GM19463 (cell line): ENCODE results near the gene ELP1.
"Not testable (repeated sequence)": the region's sequence is repeated elsewhere in the genome, so short reads cannot be mapped to it uniquely, and the experiment has no call there.

ENCODE experiments used
- ATAC-seq: cut with Tn5 transposase; IDR thresholded peaks from one replicate; pipeline ENCODE4 v1.9.1; 2021; ENCODE audit warnings: mild to moderate bottlenecking, moderate library complexity; ENCODE audit not compliant: unreplicated experiment

Gene ELP1

DNA sequence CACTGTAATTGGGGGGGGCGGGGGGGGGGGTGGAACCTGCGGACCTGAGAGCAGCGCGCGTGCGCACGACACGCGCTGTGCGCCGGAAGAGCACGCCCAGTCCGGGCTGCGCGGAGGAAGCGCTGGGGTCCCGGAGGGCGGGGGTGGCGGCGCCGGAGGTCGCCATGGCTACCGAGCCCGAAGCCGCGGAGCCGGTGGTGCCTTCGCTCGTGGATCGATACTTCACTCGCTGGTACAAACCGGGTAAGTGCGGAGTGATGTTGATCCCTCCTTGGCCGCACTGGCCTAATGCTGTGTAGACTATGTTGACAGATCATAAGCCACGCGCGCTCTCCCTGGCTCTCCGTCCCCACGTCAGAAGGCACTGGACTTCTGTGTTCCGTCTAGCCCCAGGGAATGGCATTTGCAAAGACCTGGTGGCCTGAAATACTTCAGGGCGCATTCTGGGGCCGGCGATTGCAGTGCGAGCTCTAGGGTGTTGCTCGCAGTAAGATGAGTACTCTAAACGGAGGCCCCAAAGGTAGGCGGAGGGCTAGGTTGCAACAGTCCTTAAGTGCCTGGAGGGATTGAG is 484 bp upstream of the ELP1 start, which contains the start of gene ABITRAM:
Gene ABITRAM, plus strand, starts transcription at position 78 of the 571 bp plus-strand sequence. Its CDS starts 87 bp downstream, at position 165.
- peak; percentile 78 for ATAC-seq

DNA sequence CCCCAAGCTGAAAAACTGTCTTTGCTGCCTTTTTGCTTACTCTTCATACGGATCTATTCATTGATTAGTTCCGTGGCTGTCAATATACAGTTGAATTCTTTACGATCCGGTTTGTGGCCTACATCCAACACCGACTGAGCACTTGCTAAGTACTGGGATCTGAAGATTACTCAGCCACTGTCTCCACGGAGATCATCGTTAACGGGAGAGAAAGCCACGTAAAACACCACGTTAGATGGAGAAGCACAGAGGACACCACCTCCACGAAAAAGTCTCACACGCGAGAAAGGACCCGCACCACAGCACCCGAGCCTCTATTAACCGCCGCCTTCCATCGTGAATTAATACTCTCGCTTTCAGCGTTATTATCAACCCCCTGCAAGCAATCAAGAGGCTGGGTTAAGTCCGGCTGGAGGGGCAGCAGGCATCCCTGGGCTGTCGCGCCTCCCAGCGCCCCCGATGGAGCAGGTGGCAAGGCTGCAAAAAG is 650 bp downstream of the ELP1 start:
- no peak for ATAC-seq

GRCh38 chr9:108928386-108928785 is 5.5 kb downstream of the ELP1 start:
- no peak for ATAC-seq

GRCh38 chr9:108924466-108924865 is 9.5 kb downstream of the ELP1 start:
- ATAC-seq: no peak

GRCh38 chr9:108921200-108921599 is 12.7 kb downstream of the ELP1 start:
- ATAC-seq: no peak

DNA sequence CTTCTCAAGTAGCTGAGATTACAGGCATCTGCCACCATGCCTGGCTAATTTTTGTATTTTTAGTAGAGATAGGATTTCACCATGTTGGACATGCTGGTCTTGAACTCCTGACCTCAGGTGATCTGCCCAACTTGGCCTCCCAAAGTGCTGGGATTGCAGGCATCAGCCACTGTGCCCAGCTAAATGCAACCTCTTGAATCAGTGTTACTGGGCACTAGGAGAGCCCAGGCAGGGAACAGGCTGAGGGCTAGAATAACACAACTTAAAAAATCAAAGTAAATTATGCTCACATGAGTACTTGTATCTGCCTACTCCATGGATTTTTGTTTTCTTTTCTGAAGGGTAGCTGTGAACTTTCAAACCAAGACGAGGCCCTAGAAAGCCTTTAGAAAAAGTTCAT is 13.5 kb downstream of the ELP1 start:
- not testable (repeated sequence) for ATAC-seq

DNA sequence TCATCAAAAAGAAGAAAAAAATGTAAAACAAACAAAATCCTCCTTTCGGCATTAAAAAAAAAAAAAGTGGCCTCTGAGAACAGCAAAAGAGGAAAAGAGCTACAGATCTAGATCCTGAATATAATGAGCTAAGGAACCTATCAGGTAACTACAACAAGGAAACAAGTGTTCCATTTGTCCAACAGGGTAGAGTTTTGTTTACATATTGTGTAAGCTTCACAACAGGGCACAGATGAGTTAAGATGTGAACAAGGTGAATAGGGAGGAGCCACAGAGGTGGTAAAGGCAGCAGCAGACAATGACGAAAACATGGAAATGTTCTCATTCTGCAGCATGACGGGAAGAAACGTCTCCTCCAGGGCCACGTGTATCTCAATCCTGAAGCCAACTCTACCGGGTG is 14.4 kb downstream of the ELP1 start:
- no peak for ATAC-seq

GRCh38 chr9:108913391-108913790 is 20.5 kb downstream of the ELP1 start:
- no peak for ATAC-seq

- no peak for ATAC-seq
Measured at GRCh38 chr9:108911820-108912219, 22.1 kb downstream of the ELP1 start.

- ATAC-seq: no peak
Measured at GRCh38 chr9:108910914-108911313, 23.0 kb downstream of the ELP1 start.

DNA sequence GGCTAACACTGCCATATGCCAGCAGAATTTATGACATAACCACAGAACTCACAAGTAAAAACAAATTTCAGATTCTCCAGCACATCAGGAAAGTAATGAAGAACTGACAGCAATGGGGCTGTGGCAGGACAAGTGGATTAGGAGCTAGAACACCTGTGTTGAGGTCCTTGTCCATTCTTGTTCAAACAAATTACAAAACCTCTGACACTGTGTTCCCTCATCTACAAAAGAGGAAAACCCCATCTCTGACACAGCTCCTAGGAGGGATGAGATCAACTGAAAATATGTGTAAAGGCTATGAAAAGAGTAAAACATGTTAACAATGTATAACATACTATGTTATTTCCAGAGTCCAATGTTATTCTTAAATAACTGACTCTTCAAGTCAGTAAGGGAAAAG is 23.5 kb downstream of the ELP1 start:
- ATAC-seq: no peak

- no peak for ATAC-seq
Measured at GRCh38 chr9:108905494-108905893, 28.4 kb downstream of the ELP1 start.

GRCh38 chr9:108904161-108904560 is 29.8 kb downstream of the ELP1 start:
- ATAC-seq: no peak

GRCh38 chr9:108903420-108904103 is 30.4 kb downstream of the ELP1 start:
- ATAC-seq: no peak

GRCh38 chr9:108900176-108900575 is 33.7 kb downstream of the ELP1 start:
- no peak for ATAC-seq

GRCh38 chr9:108899023-108899695 is 34.8 kb downstream of the ELP1 start:
- not testable (repeated sequence) for ATAC-seq

GRCh38 chr9:108897324-108898096 is 36.4 kb downstream of the ELP1 start:
- no peak for ATAC-seq

DNA sequence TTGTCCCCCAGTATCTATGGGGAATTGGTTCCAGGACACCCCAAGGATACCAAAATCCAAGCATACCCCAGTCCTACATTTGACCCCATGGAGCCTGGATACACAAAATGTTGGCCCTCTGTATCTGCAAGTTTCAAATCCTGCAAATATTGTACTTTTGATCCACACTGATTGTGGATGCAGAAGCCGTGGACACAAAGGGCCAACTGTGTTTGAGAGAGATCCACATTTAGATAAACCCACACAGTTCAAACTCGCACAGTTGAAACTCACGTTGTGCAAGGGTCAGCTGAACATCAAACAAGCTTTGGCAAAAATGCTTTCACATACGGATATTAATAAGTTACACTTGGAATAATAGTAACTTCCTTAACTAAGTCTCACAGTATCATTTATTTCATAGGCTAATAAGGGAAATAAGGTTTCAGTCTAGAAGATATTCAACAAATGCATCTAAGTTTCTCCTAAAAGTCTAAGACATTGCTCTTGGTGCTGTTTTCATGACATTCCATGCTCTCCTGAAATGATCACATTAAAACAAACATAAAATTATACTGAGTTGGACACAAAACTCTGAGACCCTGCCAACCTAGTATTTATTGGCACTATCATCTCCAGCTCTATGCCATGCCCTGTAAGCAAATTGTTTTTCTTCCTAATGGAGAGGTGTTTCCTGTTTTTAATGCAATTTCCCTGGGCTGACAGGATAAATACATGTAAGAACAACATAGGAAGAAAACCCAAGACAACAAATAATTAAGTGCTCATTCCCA is 39.5 kb downstream of the ELP1 start:
- ATAC-seq: no peak

DNA sequence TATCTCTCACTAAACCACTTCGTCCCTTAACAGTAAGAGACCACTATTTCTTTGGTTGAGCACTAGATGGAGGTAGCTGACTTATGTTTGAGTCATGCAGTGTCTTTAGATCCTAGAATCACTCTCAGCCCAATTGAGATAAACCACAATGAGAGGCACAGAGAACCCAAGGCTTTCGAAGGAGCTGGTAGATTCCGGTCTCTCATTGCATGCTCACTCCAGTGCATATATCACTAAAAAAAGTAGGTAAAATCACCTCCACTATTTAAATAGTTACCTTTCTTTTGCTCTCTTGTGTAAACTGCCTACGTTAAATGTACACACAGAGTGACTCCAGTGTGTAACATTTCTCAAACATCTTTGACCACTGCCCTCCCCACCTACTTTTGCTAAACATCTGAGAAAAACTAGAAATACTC is 44.3 kb downstream of the ELP1 start:
- no peak for ATAC-seq

GRCh38 chr9:108886594-108887271 is 47.2 kb downstream of the ELP1 start:
- not testable (repeated sequence) for ATAC-seq
